ENCODE data around the gene TM6SF1. TPM values are rescaled to one million over a fixed set of nuclear protein-coding genes. Genes with fewer than 3 reads are reported as not detected.

TM6SF1 gene
- polyA plus RNA-seq, 1 donor from 2014 or later, result 0.16 TPM

DNA sequence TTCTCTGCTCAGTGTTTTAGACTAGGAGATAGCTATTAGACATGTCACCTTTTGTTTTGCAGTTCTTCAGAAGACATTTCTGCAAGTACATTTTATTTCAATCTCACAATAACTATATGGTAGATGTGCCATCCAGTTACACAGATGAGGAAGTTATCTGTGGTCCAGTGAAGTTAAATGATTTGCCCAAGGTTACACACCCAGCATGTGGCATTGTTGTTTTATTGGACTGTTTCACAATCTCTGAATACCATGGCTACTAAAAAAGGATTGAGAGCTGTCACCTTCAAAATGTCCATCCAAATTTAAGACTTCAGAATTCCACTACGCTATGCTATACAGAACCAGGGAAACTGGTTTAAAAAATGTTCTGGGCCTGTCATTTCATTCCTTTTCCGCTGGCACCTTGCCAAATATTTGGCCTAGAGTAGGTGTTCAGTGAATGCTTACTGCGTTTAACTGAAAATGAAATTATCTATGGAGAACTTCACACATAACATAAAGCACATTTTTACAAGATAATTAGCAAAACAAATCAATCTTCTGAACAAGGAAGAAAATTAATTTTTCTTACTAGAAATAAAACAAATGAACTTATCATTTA, 20.2 kb downstream of the TM6SF1 start:
- no peak overlapping the region for H3K4me2 ChIP-seq (ENCODE audit: low read length)
- peaks cover 13% of the 10 kb centered on the region for H3K36me3 ChIP-seq (ENCODE audit: insufficient read depth, low read length)
- H4K20me1 ChIP-seq (ENCODE audit: insufficient read depth), result no peaks in the 10 kb centered on the region
- TF ChIP-seq CTCF (IDR thresholded peaks at IDR 0.05; ENCODE audit: poor library complexity, severe bottlenecking), result no peak
- TF ChIP-seq, protein P1, sequence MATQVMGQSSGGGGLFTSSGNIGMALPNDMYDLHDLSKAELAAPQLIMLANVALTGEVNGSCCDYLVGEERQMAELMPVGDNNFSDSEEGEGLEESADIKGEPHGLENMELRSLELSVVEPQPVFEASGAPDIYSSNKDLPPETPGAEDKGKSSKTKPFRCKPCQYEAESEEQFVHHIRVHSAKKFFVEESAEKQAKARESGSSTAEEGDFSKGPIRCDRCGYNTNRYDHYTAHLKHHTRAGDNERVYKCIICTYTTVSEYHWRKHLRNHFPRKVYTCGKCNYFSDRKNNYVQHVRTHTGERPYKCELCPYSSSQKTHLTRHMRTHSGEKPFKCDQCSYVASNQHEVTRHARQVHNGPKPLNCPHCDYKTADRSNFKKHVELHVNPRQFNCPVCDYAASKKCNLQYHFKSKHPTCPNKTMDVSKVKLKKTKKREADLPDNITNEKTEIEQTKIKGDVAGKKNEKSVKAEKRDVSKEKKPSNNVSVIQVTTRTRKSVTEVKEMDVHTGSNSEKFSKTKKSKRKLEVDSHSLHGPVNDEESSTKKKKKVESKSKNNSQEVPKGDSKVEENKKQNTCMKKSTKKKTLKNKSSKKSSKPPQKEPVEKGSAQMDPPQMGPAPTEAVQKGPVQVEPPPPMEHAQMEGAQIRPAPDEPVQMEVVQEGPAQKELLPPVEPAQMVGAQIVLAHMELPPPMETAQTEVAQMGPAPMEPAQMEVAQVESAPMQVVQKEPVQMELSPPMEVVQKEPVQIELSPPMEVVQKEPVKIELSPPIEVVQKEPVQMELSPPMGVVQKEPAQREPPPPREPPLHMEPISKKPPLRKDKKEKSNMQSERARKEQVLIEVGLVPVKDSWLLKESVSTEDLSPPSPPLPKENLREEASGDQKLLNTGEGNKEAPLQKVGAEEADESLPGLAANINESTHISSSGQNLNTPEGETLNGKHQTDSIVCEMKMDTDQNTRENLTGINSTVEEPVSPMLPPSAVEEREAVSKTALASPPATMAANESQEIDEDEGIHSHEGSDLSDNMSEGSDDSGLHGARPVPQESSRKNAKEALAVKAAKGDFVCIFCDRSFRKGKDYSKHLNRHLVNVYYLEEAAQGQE (IDR thresholded peaks at IDR 0.05; ENCODE audit: borderline replicate concordance), result no peak
- no peak for TF ChIP-seq RAD21 (conservative IDR thresholded peaks at IDR 0.05)
- TF ChIP-seq TAF1 (IDR thresholded peaks at IDR 0.05; ENCODE audit: low read depth), result no peak
- no peak for TF ChIP-seq SMC3 (conservative IDR thresholded peaks at IDR 0.05; ENCODE audit: poor library complexity)
- no peak for TF ChIP-seq MXI1 (conservative IDR thresholded peaks at IDR 0.05; ENCODE audit: poor library complexity, severe bottlenecking)
- no peak for TF ChIP-seq POLR2AphosphoS5 (IDR thresholded peaks at IDR 0.05)
- no peak for TF ChIP-seq EP300 (conservative IDR thresholded peaks at IDR 0.05; ENCODE audit: poor library complexity, severe bottlenecking)
- TF ChIP-seq EZH2 (IDR thresholded peaks at IDR 0.05; ENCODE audit: borderline replicate concordance, insufficient read depth, low read length, poor library complexity, severe bottlenecking), result no peak
- H3K9ac ChIP-seq (ENCODE audit: low read length), result no peak overlapping the region
- no peaks in the 10 kb centered on the region for H3F3A ChIP-seq (ENCODE audit: insufficient read depth, low read length, poor library complexity, severe bottlenecking)
- no peaks in the 10 kb centered on the region for H3K79me2 ChIP-seq (replicated peaks; ENCODE audit: insufficient read depth, low read length)
- no peaks in the 10 kb centered on the region for H3K9me3 ChIP-seq (ENCODE audit: low read length)
- no peak overlapping the region for H3K4me3 ChIP-seq (ENCODE audit: low read length)
- no peak overlapping the region for H2AFZ ChIP-seq (ENCODE audit: low read depth, low read length)
- H3K27me3 ChIP-seq (ENCODE audit: insufficient read depth, low read depth, low read length), result no peaks in the 10 kb centered on the region
- H3K9me2 ChIP-seq (ENCODE audit: insufficient read depth, low read length), result no peaks in the 10 kb centered on the region
- H3K27ac ChIP-seq (ENCODE audit: low read length), result no peak overlapping the region

GRCh38 chr15:83129791-83130190, 22.3 kb downstream of the TM6SF1 start:
- Histone ChIP-seq H3K36me3 (ENCODE audit: insufficient read depth, low read length) (peaks cover 13% of the 10 kb centered on the region), H3K79me2 (replicated peaks; ENCODE audit: insufficient read depth, low read length) (no peaks in the 10 kb centered on the region), H4K20me1 (ENCODE audit: insufficient read depth) (no peaks in the 10 kb centered on the region), H2AFZ (ENCODE audit: low read depth, low read length) (no peak overlapping the region), H3K27ac (ENCODE audit: low read length) (no peak overlapping the region), H3K4me2 (ENCODE audit: low read length) (no peak overlapping the region), H3K9ac (ENCODE audit: low read length) (no peak overlapping the region), H3F3A (ENCODE audit: insufficient read depth, low read length, poor library complexity, severe bottlenecking) (no peaks in the 10 kb centered on the region), H3K9me3 (ENCODE audit: low read length) (no peaks in the 10 kb centered on the region), H3K27me3 (ENCODE audit: insufficient read depth, low read depth, low read length) (no peaks in the 10 kb centered on the region), H3K9me2 (ENCODE audit: insufficient read depth, low read length) (no peaks in the 10 kb centered on the region), H3K4me3 (ENCODE audit: low read length) (no peak overlapping the region)
- TF ChIP-seq RAD21 (conservative IDR thresholded peaks at IDR 0.05), result no peak
- TF ChIP-seq MXI1 (conservative IDR thresholded peaks at IDR 0.05; ENCODE audit: poor library complexity, severe bottlenecking), result no peak
- no peak for TF ChIP-seq EP300 (conservative IDR thresholded peaks at IDR 0.05; ENCODE audit: poor library complexity, severe bottlenecking)
- TF ChIP-seq, protein P1 (IDR thresholded peaks at IDR 0.05; ENCODE audit: borderline replicate concordance), result no peak
- TF ChIP-seq CTCF (IDR thresholded peaks at IDR 0.05; ENCODE audit: poor library complexity, severe bottlenecking), result no peak
- TF ChIP-seq SMC3 (conservative IDR thresholded peaks at IDR 0.05; ENCODE audit: poor library complexity), result no peak
- TF ChIP-seq EZH2 (IDR thresholded peaks at IDR 0.05; ENCODE audit: borderline replicate concordance, insufficient read depth, low read length, poor library complexity, severe bottlenecking), result no peak
- TF ChIP-seq POLR2AphosphoS5 (IDR thresholded peaks at IDR 0.05), result no peak
- TF ChIP-seq TAF1 (IDR thresholded peaks at IDR 0.05; ENCODE audit: low read depth), result no peak
